ENCODE data around the gene PRLH. TPM values are rescaled to one million over a fixed set of nuclear protein-coding genes. Genes with fewer than 3 reads are reported as not detected.

PRLH gene
- total and polyA plus RNA-seq, 2 of the 13 experiments (the other 11 are each of a cell fraction or from before 2014, with no cell fraction given), result not detected

DNA sequence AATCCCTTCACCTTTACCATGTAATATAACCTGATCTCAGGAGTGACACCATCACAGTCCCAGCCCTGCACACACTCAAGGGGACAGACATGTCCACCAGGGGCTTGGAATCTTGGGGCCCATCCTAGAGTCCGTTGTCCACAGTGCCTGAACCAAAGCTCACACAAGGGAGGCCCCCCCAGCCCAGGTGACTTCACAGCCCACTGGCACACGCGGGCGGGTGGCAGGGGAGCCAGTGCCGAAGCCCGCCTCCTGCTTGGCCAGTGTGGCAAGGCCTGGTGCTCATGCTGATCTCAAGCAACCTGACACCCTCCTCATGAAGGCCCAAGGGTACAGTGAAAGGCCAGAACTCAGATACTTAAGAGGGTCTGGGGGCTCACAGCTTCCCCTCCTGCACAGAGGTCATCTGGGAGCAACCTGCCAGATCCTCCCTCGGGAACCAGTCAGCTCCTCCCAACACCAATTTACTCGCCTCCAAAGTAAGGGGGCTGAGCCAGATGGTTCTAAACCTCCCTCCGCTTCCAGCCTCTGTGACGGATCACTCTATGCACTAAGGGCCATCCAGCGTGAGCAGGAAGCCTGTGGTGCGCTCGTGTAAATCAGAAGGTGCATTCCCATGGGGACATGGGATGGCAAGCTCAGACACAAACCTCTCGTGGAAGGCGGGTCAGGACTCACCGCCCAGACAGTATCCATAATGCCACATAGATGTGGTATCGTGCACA, 27.4 kb downstream of the PRLH start (continued):
- TF ChIP-seq, protein P1, sequence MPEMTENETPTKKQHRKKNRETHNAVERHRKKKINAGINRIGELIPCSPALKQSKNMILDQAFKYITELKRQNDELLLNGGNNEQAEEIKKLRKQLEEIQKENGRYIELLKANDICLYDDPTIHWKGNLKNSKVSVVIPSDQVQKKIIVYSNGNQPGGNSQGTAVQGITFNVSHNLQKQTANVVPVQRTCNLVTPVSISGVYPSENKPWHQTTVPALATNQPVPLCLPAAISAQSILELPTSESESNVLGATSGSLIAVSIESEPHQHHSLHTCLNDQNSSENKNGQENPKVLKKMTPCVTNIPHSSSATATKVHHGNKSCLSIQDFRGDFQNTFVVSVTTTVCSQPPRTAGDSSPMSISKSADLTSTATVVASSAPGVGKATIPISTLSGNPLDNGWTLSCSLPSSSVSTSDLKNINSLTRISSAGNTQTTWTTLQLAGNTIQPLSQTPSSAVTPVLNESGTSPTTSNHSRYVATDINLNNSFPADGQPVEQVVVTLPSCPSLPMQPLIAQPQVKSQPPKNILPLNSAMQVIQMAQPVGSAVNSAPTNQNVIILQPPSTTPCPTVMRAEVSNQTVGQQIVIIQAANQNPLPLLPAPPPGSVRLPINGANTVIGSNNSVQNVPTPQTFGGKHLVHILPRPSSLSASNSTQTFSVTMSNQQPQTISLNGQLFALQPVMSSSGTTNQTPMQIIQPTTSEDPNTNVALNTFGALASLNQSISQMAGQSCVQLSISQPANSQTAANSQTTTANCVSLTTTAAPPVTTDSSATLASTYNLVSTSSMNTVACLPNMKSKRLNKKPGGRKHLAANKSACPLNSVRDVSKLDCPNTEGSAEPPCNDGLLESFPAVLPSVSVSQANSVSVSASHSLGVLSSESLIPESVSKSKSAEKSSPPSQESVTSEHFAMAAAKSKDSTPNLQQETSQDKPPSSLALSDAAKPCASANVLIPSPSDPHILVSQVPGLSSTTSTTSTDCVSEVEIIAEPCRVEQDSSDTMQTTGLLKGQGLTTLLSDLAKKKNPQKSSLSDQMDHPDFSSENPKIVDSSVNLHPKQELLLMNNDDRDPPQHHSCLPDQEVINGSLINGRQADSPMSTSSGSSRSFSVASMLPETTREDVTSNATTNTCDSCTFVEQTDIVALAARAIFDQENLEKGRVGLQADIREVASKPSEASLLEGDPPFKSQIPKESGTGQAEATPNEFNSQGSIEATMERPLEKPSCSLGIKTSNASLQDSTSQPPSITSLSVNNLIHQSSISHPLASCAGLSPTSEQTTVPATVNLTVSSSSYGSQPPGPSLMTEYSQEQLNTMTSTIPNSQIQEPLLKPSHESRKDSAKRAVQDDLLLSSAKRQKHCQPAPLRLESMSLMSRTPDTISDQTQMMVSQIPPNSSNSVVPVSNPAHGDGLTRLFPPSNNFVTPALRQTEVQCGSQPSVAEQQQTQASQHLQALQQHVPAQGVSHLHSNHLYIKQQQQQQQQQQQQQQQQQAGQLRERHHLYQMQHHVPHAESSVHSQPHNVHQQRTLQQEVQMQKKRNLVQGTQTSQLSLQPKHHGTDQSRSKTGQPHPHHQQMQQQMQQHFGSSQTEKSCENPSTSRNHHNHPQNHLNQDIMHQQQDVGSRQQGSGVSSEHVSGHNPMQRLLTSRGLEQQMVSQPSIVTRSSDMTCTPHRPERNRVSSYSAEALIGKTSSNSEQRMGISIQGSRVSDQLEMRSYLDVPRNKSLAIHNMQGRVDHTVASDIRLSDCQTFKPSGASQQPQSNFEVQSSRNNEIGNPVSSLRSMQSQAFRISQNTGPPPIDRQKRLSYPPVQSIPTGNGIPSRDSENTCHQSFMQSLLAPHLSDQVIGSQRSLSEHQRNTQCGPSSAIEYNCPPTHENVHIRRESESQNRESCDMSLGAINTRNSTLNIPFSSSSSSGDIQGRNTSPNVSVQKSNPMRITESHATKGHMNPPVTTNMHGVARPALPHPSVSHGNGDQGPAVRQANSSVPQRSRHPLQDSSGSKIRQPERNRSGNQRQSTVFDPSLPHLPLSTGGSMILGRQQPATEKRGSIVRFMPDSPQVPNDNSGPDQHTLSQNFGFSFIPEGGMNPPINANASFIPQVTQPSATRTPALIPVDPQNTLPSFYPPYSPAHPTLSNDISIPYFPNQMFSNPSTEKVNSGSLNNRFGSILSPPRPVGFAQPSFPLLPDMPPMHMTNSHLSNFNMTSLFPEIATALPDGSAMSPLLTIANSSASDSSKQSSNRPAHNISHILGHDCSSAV (CRISPR knock-in tag; IDR thresholded peaks at IDR 0.05; ENCODE audit: borderline replicate concordance), result no peak
- no peak for TF ChIP-seq ZNF468 (CRISPR knock-in tag; IDR thresholded peaks at IDR 0.05)
- no peak for TF ChIP-seq HIVEP1 (CRISPR knock-in tag; IDR thresholded peaks at IDR 0.05)
- no peak for TF ChIP-seq NCOA5 (CRISPR knock-in tag; IDR thresholded peaks at IDR 0.05)
- TF ChIP-seq POGZ (CRISPR knock-in tag; IDR thresholded peaks at IDR 0.05), result no peak
- no peak for TF ChIP-seq ZNF616 (CRISPR knock-in tag; IDR thresholded peaks at IDR 0.05; ENCODE audit: low read depth)
- no peak for TF ChIP-seq TAF15 (IDR thresholded peaks at IDR 0.05; ENCODE audit: low read depth, low read length, poor library complexity, severe bottlenecking)
- TF ChIP-seq ZNF382 (CRISPR knock-in tag; IDR thresholded peaks at IDR 0.05; ENCODE audit: borderline replicate concordance), result no peak
- TF ChIP-seq ARID2 (CRISPR knock-in tag; IDR thresholded peaks at IDR 0.05; ENCODE audit: borderline replicate concordance), result no peak
- no peak for TF ChIP-seq TCF7L2 (IDR thresholded peaks at IDR 0.05; ENCODE audit: low read depth, low read length)
- TF ChIP-seq HCFC1 (IDR thresholded peaks at IDR 0.05; ENCODE audit: low read depth, low read length), result no peak
- TF ChIP-seq ZBTB1 (CRISPR knock-in tag; IDR thresholded peaks at IDR 0.05; ENCODE audit: borderline replicate concordance), result no peak
- TF ChIP-seq, protein P2, sequence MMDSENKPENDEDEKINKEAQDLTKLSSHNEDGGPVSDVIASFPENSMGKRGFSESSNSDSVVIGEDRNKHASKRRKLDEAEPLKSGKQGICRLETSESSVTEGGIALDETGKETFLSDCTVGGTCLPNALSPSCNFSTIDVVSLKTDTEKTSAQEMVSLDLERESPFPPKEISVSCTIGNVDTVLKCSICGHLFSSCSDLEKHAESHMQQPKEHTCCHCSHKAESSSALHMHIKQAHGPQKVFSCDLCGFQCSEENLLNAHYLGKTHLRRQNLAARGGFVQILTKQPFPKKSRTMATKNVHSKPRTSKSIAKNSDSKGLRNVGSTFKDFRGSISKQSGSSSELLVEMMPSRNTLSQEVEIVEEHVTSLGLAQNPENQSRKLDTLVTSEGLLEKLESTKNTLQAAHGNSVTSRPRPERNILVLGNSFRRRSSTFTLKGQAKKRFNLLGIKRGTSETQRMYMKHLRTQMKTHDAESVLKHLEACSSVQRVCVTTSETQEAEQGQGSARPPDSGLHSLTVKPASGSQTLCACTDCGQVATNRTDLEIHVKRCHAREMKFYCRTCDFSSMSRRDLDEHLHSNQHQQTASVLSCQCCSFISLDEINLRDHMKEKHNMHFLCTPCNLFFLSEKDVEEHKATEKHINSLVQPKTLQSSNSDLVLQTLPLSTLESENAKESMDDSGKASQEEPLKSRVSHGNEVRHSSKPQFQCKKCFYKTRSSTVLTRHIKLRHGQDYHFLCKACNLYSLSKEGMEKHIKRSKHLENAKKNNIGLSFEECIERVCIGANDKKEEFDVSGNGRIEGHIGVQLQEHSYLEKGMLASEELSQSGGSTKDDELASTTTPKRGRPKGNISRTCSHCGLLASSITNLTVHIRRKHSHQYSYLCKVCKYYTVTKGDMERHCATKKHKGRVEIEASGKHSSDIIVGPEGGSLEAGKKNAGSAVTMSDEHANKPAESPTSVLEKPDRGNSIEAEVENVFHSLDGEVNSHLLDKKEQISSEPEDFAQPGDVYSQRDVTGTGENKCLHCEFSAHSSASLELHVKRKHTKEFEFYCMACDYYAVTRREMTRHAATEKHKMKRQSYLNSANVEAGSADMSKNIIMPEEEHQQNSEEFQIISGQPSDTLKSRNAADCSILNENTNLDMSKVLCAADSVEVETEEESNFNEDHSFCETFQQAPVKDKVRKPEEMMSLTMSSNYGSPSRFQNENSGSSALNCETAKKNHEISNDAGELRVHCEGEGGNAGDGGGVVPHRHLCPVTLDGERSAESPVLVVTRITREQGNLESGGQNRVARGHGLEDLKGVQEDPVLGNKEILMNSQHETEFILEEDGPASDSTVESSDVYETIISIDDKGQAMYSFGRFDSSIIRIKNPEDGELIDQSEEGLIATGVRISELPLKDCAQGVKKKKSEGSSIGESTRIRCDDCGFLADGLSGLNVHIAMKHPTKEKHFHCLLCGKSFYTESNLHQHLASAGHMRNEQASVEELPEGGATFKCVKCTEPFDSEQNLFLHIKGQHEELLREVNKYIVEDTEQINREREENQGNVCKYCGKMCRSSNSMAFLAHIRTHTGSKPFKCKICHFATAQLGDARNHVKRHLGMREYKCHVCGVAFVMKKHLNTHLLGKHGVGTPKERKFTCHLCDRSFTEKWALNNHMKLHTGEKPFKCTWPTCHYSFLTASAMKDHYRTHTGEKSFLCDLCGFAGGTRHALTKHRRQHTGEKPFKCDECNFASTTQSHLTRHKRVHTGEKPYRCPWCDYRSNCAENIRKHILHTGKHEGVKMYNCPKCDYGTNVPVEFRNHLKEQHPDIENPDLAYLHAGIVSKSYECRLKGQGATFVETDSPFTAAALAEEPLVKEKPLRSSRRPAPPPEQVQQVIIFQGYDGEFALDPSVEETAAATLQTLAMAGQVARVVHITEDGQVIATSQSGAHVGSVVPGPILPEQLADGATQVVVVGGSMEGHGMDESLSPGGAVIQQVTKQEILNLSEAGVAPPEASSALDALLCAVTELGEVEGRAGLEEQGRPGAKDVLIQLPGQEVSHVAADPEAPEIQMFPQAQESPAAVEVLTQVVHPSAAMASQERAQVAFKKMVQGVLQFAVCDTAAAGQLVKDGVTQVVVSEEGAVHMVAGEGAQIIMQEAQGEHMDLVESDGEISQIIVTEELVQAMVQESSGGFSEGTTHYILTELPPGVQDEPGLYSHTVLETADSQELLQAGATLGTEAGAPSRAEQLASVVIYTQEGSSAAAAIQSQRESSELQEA (CRISPR knock-in tag; IDR thresholded peaks at IDR 0.05; ENCODE audit: not compliant biosample characterization), result no peak
